HepG2 (cell line): ENCODE data around the gene CSF1R. TPM values are rescaled to one million over a fixed set of nuclear protein-coding genes. Genes with fewer than 3 reads are reported as not detected.

Experiments
- ATAC-seq: fragments of 200-7000 bp; cut with Tn5 transposase; 3 replicates; pipeline ENCODE4 v1.9.1; 2020; ENCODE audit warnings: mild to moderate bottlenecking, moderate library complexity
- BruUV-seq: library from RNA; stranded (reverse); fragments of 400-500 nt; replicated peaks from 2 replicates; lab custom pipeline; 2021; lab: Mats Ljungman, UMichigan
- CTCF ChIA-PET: fragments of 300-600 bp; formaldehyde crosslinking; extraction: SDS; loops from one replicate; lab custom pipeline; 2021; ENCODE audit warnings: low total read pairs, inconsistent platforms, low intra/inter-chr PET ratio; lab: Yijun Ruan, JAX
- POLR2A ChIA-PET: fragments of 350-600 bp; sonication (Branson Sonifier 250); formaldehyde crosslinking; loops from one replicate; lab custom pipeline; 2020; ENCODE audit warnings: antibody characterized with exemption, inconsistent platforms; lab: Yijun Ruan, JAX
- DNase-seq: peaks from one replicate; pipeline ENCODE4 v3.0.0-alpha.2; 2015; ENCODE audit warnings: low spot score
- FAIRE-seq: peaks from 3 replicates; lab custom pipeline; 2011; peaks lifted over from hg19 to GRCh38; lab: Jason Lieb, UNC
- H2AFZ ChIP-seq: one replicate; pipeline ENCODE4 v1.6.1; 2011; ENCODE audit warnings: low read length, inconsistent platforms
- H3K27ac ChIP-seq: fragments of 300-600 bp; 3 replicates; pipeline ENCODE4 v1.8.0; 2011; ENCODE audit warnings: mixed run types, mild to moderate bottlenecking, mixed read lengths, low read length, inconsistent platforms; ENCODE audit not compliant: insufficient read depth; ENCODE audit errors: extremely low read length
- H3K27me3 ChIP-seq, 2 experiments: fragments of 200-600 bp in 1 of 2; 2 replicates in 1 of 2; 3 replicates in 1 of 2; pipeline versions ENCODE4 v1.6.0 to v1.8.0; 2011; ENCODE audit warnings: low read length in 2 of 2, mild to moderate bottlenecking in 2 of 2, moderate library complexity in 2 of 2, inconsistent platforms in 1 of 2; ENCODE audit not compliant: insufficient read depth in 2 of 2, control insufficient read depth in 1 of 2
- H3K36me3 ChIP-seq, 2 experiments: fragments of 200-600 bp in 1 of 2; replicated peaks in 1 of 2; 2 replicates in 1 of 2; 3 replicates in 1 of 2; pipeline versions ENCODE4 v1.5.1 to v1.8.0; 2011; ENCODE audit warnings: low read length in 2 of 2, inconsistent platforms in 1 of 2; ENCODE audit not compliant: insufficient read depth in 2 of 2, control insufficient read depth in 1 of 2
- H3K4me1 ChIP-seq: 2 replicates; pipeline ENCODE4 v1.5.1; 2012; ENCODE audit warnings: low read length, inconsistent platforms; ENCODE audit not compliant: insufficient read depth
- H3K4me2 ChIP-seq: 2 replicates; pipeline ENCODE4 v1.6.0; 2011; ENCODE audit warnings: low read depth, low read length, inconsistent platforms
- H3K4me3 ChIP-seq, 3 experiments: fragments of 200-600 bp in 1 of 3; sonication (generic), shearing (Covaris generic) in 1 of 3; replicated peaks in 1 of 3; 2 replicates each; pipeline ENCODE4 v1.5.1; 2011 to 2016; ENCODE audit warnings: low read length in 3 of 3, inconsistent platforms in 2 of 3, low read depth in 2 of 3, mild to moderate bottlenecking in 2 of 3, control low read depth in 1 of 3, mixed read lengths in 1 of 3; ENCODE audit not compliant: insufficient read depth in 1 of 3
- H3K79me2 ChIP-seq: one replicate; pipeline ENCODE4 v1.6.1; 2011; ENCODE audit warnings: low read length, inconsistent platforms; ENCODE audit not compliant: insufficient read depth
- H3K9ac ChIP-seq: 2 replicates; pipeline ENCODE4 v1.6.0; 2011; ENCODE audit warnings: mild to moderate bottlenecking, low read depth, low read length, inconsistent platforms; ENCODE audit not compliant: insufficient read depth
- H3K9me3 ChIP-seq: 2 replicates; pipeline ENCODE4 v1.5.1; 2012; ENCODE audit warnings: mild to moderate bottlenecking, low read length
- H4K20me1 ChIP-seq: 2 replicates; pipeline ENCODE4 v1.6.0; 2011; ENCODE audit warnings: inconsistent platforms, mild to moderate bottlenecking, low read length, moderate library complexity; ENCODE audit not compliant: insufficient read depth
- ASH2L ChIP-seq: fragments of 300-600, 200-600 bp; sonication (generic); IDR thresholded peaks from 2 replicates; pipeline ENCODE4 v1.7.0; 2017; ENCODE audit warnings: low read depth, mild to moderate bottlenecking, moderate library complexity, mixed read lengths, low read length; ENCODE audit not compliant: insufficient read length
- HBP1 ChIP-seq: IDR thresholded peaks from 2 replicates; pipeline ENCODE4 v1.6.1; 2016; ENCODE audit warnings: low read depth, control low read depth
- HNRNPL ChIP-seq: fragments of 200-400 bp; formaldehyde crosslinking; IDR thresholded peaks from 2 replicates; pipeline ENCODE4 v1.6.1; 2017; ENCODE audit warnings: mild to moderate bottlenecking, low read depth, low read length
- KMT2A ChIP-seq: sonication (generic); formaldehyde crosslinking; IDR thresholded peaks from 2 replicates; pipeline ENCODE4 v1.4.0; 2020; ENCODE audit warnings: missing genetic modification reagents
- MXD4 ChIP-seq: IDR thresholded peaks from 2 replicates; pipeline ENCODE4 v1.6.1; 2016; ENCODE audit warnings: mild to moderate bottlenecking, missing biosample characterization, missing genetic modification reagents
- TEAD3 ChIP-seq: optimal IDR thresholded peaks from 2 replicates; pipeline ENCODE3; 2016; ENCODE audit warnings: borderline replicate concordance
- TFDP1 ChIP-seq: IDR thresholded peaks from 2 replicates; pipeline ENCODE4 v1.6.1; 2016; ENCODE audit warnings: missing compliant biosample characterization, missing genetic modification reagents, borderline replicate concordance
- THAP11 ChIP-seq: IDR thresholded peaks from 2 replicates; pipeline ENCODE4 v1.6.1; 2016; ENCODE audit warnings: missing biosample characterization, missing genetic modification reagents
- ZNF383 ChIP-seq: sonication (generic); formaldehyde crosslinking; IDR thresholded peaks from 2 replicates; pipeline ENCODE4 v1.4.0; 2020; ENCODE audit warnings: missing genetic modification reagents, mild to moderate bottlenecking, borderline replicate concordance
- ZNF788 ChIP-seq: sonication (generic); formaldehyde crosslinking; IDR thresholded peaks from 2 replicates; pipeline ENCODE4 v1.5.0; 2020; ENCODE audit warnings: mild to moderate bottlenecking, missing genetic modification reagents, borderline replicate concordance
- ZUFSP ChIP-seq: sonication (generic); formaldehyde crosslinking; IDR thresholded peaks from 2 replicates; pipeline ENCODE4 v1.9.0; 2021; ENCODE audit warnings: missing genetic modification reagents, mild to moderate bottlenecking, borderline replicate concordance
- WGBS: methylation state at CpG from one replicate; pipeline ENCODE4 v1.1.6; 2017; ENCODE audit warnings: low lambda C conversion rate; 5-methylcytosine and 5-hydroxymethylcytosine counted together
- in situ Hi-C: cut with HindIII; loops from 2 replicates; pipeline ENCODE4 v1.10.0; 2017; ENCODE audit warnings: low pct_unique_long_range_greater_than_20kb; ENCODE audit not compliant: extremely low pct_ligation_motif_present
- intact Hi-C: fragments of 100-400 bp; cut with micrococcal nuclease; formaldehyde crosslinking; loops from one replicate; pipeline ENCODE4 v1.10.0; 2022; ENCODE audit not compliant: unreplicated experiment
- polyA plus RNA-seq, 8 experiments: library from polyadenylated mRNA; depleted of rRNA in 3 of 8; stranded (reverse) in 7 of 8; unstranded in 1 of 8; fragments of >200 nt; fragmentation: Illumina TruSeq in 4 of 8; extraction: Trizol in 4 of 8; gene quantifications; 2 replicates each; pipeline versions ENCODE4 v1.2.1 to v1.2.3, GENCODE V29; 2011 to 2016; ENCODE audit warnings: low read depth in 4 of 8, missing spikeins in 1 of 8, mixed read lengths in 1 of 8; ENCODE audit not compliant: insufficient read depth in 1 of 8
- total RNA-seq, 5 experiments: library from RNA; depleted of rRNA; stranded (reverse); fragments of >200 nt; fragmentation: Illumina TruSeq; extraction: Trizol; gene quantifications; 2 replicates each; pipeline ENCODE4 v1.2.3, GENCODE V29; 2016; ENCODE audit warnings: low read depth in 1 of 5

The CSF1R gene
- total and polyA plus RNA-seq, 2 of the 13 experiments (the other 11 are each of a cell fraction or from before 2014, with no cell fraction given): 0.01 TPM; not detected in 1

GRCh38 chr5:150068071-150068470, 18.3 kb downstream of the CSF1R start:
- 39% methylated on average over 3 of the region's 6 CpGs for WGBS
- FAIRE-seq (no peak), DNase-seq (no peak), ATAC-seq (no peak)
- ChIA-PET CTCF (no interaction called here), POLR2A (no interaction called here)
- H3K9ac ChIP-seq: no peak overlapping the region
- no peaks in the 10 kb centered on the region for H3K79me2 ChIP-seq
- H4K20me1 ChIP-seq: no peaks in the 10 kb centered on the region
- TF ChIP-seq MXD4 (CRISPR knock-in tag) (no peak), TEAD3 (CRISPR knock-in tag) (no peak), ASH2L (no peak), KMT2A (CRISPR knock-in tag) (no peak), ZNF788 (CRISPR knock-in tag) (no peak), THAP11 (CRISPR knock-in tag) (no peak), ZNF383 (CRISPR knock-in tag) (no peak), HNRNPL (no peak)
- peaks cover 6% of the 10 kb centered on the region; the same call in 1 of the 2 replicates for H3K4me1 ChIP-seq
- no TSS peak for BruUV-seq
- intact Hi-C loops: no loop called here
- H2AFZ ChIP-seq: no peak overlapping the region
- no peaks in the 10 kb centered on the region for H3K36me3 ChIP-seq
- H3K9me3 ChIP-seq: no peaks in the 10 kb centered on the region
- H3K4me2 ChIP-seq: no peak overlapping the region
- no peak overlapping the region for H3K4me3 ChIP-seq
- in situ Hi-C loops: no loop called here
- H3K27me3 ChIP-seq: peaks cover 7 to 38% of the 10 kb centered on the region in 2 experiments; a peak in 4 of 5 replicates
- no peak overlapping the region for H3K27ac ChIP-seq

GRCh38 chr5:150067405-150067960, 18.9 kb downstream of the CSF1R start:
- ChIA-PET POLR2A (no interaction called here), CTCF (no interaction called here)
- 36% methylated on average over 5 of the region's 6 CpGs for WGBS
- TF ChIP-seq THAP11 (CRISPR knock-in tag) (no peak), TFDP1 (no peak), ZUFSP (no peak), HBP1 (CRISPR knock-in tag) (no peak)

More at GRCh38 chr5:150067405-150067960, 18.9 kb downstream of the CSF1R start:
- no peaks in the 10 kb centered on the region for H3K9me3 ChIP-seq
- FAIRE-seq: no peak
- H4K20me1 ChIP-seq: no peaks in the 10 kb centered on the region
- in situ Hi-C loops: no loop called here
- intact Hi-C loops: no loop called here
- H3K9ac ChIP-seq: no peak overlapping the region
- H3K27me3 ChIP-seq: peaks cover 7 to 38% of the 10 kb centered on the region in 2 experiments; a peak in 4 of 5 replicates
- no peak for DNase-seq
- BruUV-seq: no TSS peak
- no peak overlapping the region for H2AFZ ChIP-seq
- H3K4me2 ChIP-seq: no peak overlapping the region
- H3K4me1 ChIP-seq: peaks cover 11% of the 10 kb centered on the region
- no peak overlapping the region for H3K27ac ChIP-seq
- no peaks in the 10 kb centered on the region for H3K36me3 ChIP-seq
- no peaks in the 10 kb centered on the region for H3K79me2 ChIP-seq
- no peak overlapping the region for H3K4me3 ChIP-seq
- no peak for ATAC-seq
